Measurements from ENCODE around the gene GALNT2. TPM values are rescaled to one million over a fixed set of nuclear protein-coding genes. Genes with fewer than 3 reads are reported as not detected.
A peak's percentile ranks its signal among the peaks of the same experiment; 100 is the strongest.

The GALNT2 gene
- total RNA-seq, 8 experiments from 2014 or later = 28.1 to 70.6 (median 41.3) TPM

DNA sequence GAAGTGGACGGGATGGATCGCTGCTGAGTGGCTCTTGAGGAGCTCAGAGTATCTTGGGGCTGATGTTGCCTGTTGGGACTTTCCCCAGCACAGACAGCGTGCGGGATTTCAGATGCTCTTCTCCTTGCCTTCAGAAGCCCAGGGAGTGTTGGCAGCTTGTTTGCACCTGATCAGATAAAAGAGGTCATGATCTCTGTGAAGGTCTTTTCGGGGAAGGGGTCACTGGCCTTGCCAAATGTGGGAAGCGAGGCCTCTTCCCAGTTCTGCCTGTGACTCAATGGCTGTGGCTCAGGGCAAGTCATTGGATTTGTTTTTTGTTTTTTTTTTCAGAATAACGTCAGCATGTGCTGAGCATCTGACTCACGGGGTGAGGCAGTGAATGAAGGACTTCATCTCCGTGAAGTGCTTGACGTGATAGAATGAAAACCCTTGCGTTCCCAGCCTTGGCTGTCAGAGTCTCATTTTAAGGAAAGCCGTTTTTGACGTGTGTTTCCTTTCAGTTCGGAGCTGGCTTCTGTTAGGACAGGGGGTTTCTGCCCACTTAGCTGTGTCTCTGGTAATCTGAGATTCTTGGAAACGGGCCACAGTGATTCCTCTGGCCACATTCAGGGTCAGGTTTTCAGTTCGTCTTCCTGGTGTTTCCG is 46.7 kb downstream of the GALNT2 start:
- Histone ChIP-seq H3K4me1 (replicated peaks in 1 of 2) (peaks cover 26 to 35% of the 10 kb centered on the region in 2 donors), H3K27ac (no peak overlapping the region), H3K4me3 (no peak overlapping the region)
- ATAC-seq (replicated peaks in 6 of 8) = peak in 5 of 8 experiments; percentile 40 to 98 (median 72)
- in situ Hi-C loops (cut with MboI; ENCODE audit: low pct_unique_long_range_greater_than_20kb in 2 of 9, low sequenced_read_pairs in 9 of 9, unreplicated experiment in 9 of 9) = no loop called here
- WGBS, 10 experiments = 33 to 100% (median 83%) methylated on average over 1 to 15 of the region's 17 CpGs

DNA sequence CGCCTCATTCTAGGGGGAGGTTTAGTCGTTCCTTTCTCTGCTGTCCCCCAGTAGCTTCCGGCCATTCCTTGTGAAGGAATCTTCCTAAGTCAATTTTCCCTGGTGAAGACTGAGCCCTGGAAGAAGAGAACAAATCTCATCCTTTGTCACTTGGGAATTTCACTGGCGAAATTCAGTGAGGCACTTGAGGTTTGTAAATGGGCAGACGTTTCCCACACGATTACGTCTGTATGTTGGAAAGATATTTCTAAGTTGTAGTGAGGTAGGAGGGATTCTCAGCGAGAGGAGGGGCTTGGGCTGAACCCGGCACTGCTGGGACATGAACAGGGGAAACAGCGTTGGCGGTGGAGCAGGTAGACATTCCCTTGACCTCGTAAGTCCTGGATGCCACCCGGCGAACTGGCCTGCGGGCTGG is 47.2 kb downstream of the GALNT2 start:
- peaks cover 26 to 35% of the 10 kb centered on the region in 2 donors for H3K4me1 ChIP-seq (replicated peaks in 1 of 2)
- in situ Hi-C loops (cut with MboI; ENCODE audit: low pct_unique_long_range_greater_than_20kb in 2 of 9, low sequenced_read_pairs in 9 of 9, unreplicated experiment in 9 of 9) = no loop called here
- H3K27ac ChIP-seq = no peak overlapping the region
- H3K4me3 ChIP-seq = no peak overlapping the region
- no peak for ATAC-seq (replicated peaks in 6 of 8)
- 43 to 100% (median 93%) methylated on average over 1 to 12 of the region's 15 CpGs; no CpG with 5 or more reads in 4 of the 10 experiments for WGBS, 10 experiments

DNA sequence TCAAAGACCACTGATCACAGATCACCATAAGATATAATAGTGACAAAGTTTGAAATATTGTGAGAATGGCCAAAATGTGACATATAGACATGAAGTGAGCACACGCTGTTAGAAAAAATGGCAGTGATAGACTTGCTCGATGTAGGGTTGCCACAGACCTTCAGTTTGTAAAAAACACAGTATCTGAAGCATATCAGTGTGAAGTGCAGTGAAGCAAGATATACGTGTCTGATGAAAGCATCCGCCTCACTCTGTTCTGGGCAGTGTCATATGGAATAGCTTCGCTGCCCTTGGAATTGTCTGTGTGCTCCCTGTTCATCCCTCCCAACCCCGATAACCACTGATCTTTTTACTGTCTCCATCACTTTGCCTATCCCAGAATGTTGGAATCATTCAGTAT is 50.7 kb downstream of the GALNT2 start:
- in situ Hi-C loops (cut with MboI; ENCODE audit: low pct_unique_long_range_greater_than_20kb in 2 of 9, low sequenced_read_pairs in 9 of 9, unreplicated experiment in 9 of 9) = no loop called here
- Histone ChIP-seq H3K4me3 (no peak overlapping the region), H3K4me1 (replicated peaks in 1 of 2) (peaks cover 5 to 13% of the 10 kb centered on the region in 2 donors), H3K27ac (no peak overlapping the region)
- 91 to 100% (median 97%) methylated on average over 3 to 6 of the region's 6 CpGs for WGBS, 10 experiments
- peak in 1 of 8 experiments; percentile 32 for ATAC-seq (replicated peaks in 6 of 8)

DNA sequence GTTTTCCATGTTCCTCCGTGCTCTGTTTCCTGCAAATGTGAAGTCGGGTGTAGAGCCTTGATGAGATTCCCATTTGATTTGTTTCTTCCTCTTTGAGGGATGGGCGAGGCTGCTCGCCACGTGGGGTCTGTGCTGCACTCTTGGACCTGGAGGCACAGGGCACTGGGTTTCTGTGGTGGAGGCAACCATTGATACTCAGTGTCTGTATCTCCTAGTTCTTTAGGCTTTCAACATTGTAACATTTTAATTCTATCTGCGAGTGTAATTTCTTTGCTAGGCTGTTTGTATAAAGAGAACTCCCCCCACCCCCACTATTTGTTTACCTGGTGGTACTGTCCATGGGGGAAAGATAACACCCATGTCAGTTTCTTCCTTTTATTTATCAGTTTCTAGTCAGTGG is 52.3 kb downstream of the GALNT2 start:
- no peak overlapping the region for H3K4me3 ChIP-seq
- in situ Hi-C loops (cut with MboI; ENCODE audit: low pct_unique_long_range_greater_than_20kb in 2 of 9, low sequenced_read_pairs in 9 of 9, unreplicated experiment in 9 of 9) = no loop called here
- 33 to 100% (median 89%) methylated on average over 1 to 6 of the region's 6 CpGs; no CpG with 5 or more reads in 1 of the 10 experiments for WGBS, 10 experiments
- no peak for ATAC-seq (replicated peaks in 6 of 8)
- H3K27ac ChIP-seq = no peak overlapping the region
- peaks cover 3 to 7% of the 10 kb centered on the region in 2 donors for H3K4me1 ChIP-seq (replicated peaks in 1 of 2)

DNA sequence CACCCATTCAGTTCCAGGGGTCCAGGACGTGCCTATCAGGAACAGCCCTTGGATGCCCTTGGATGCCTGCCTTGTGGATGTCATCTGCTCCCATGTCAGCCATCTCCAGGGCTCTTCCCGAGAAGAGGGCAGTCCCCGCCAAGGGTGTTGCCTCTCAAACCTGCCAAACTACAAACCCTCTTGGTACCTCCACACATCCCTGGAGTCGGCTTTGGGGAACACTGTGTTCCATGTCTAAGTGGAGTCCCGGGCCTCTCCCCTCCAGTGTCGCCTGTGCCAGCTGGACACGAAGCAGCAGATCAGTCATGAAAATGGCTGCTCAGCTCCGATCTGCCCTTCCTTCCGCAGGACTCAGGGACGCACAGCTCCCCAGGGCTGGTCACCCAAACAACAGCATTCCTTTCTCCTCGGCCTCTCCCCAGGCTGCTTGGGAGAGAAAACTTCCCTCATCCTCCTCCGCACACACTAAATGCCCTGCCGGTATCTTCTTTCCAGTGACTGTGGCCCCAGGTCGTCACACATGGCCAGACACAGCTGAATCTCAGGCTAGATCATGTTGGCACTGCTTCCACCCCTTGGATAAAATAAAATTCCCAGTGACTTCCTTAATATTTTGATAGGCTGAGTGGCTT is 53.4 kb downstream of the GALNT2 start:
- Histone ChIP-seq H3K4me3 (no peak overlapping the region), H3K27ac (no peak overlapping the region), H3K4me1 (replicated peaks in 1 of 2) (peaks cover 9 to 18% of the 10 kb centered on the region in 2 donors)
- ATAC-seq (replicated peaks in 6 of 8) = no peak
- in situ Hi-C loops (cut with MboI; ENCODE audit: low pct_unique_long_range_greater_than_20kb in 2 of 9, low sequenced_read_pairs in 9 of 9, unreplicated experiment in 9 of 9) = no loop called here
- WGBS, 10 experiments = 72 to 100% (median 92%) methylated on average over 2 to 11 of the region's 14 CpGs; no CpG with 5 or more reads in 5 of the 10 experiments

DNA sequence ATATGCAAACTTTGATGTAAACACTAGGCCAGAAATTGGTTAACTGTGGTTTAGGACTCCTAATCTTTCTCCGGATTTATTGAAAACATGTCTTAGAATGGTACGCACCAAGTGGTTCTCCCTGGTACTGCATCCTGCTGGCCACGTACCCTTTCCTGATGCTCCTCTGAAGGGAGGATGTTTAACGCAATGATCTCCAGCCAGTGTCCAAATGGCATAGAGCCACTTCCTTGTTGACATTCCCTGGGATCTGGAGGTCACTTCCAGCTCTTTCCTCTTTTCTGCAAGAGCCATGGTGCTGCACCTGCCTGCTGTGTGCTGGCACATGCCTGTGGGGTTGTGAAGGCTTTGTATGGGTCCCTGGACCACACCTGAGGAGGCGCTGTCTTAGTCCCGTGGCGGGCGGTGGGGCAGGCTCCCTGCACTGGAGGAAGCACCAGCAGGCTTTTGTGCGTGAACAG is 53.9 kb downstream of the GALNT2 start:
- ATAC-seq (replicated peaks in 6 of 8) = peak in 2 of 8 experiments; percentile 32 to 63
- 70 to 100% (median 83%) methylated on average over 2 to 9 of the region's 9 CpGs; no CpG with 5 or more reads in 1 of the 10 experiments for WGBS, 10 experiments
- peaks cover 13 to 23% of the 10 kb centered on the region in 2 donors for H3K4me1 ChIP-seq (replicated peaks in 1 of 2)
- no peak overlapping the region for H3K4me3 ChIP-seq
- H3K27ac ChIP-seq = no peak overlapping the region
- in situ Hi-C loops (cut with MboI; ENCODE audit: low pct_unique_long_range_greater_than_20kb in 2 of 9, low sequenced_read_pairs in 9 of 9, unreplicated experiment in 9 of 9) = no loop called here

DNA sequence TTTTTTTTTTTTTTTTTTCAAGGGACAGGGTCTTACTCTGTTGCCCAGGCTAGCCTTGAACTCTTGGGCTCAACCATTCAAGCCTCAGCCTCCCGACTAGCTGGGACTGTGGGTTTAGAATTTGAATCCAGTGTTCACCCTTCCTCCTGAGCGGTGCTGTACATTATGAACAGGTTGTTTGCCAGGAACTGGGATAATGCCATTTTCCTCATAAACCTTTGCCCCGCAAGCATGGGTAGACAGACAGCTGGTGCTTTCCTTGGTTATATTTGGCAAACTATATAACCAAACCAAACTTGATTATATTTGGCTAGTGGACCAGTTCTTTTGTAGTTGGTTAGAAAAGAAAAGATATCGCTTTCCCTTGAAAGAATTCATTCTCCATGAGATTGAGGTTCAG is 54.9 kb downstream of the GALNT2 start:
- H3K4me1 ChIP-seq (replicated peaks in 1 of 2) = peaks cover 23 to 31% of the 10 kb centered on the region in 2 donors
- H3K4me3 ChIP-seq = no peak overlapping the region
- no peak overlapping the region for H3K27ac ChIP-seq
- WGBS, 10 experiments = 60 to 100% (median 98%) methylated on average over 1 to 4 of the region's 4 CpGs; no CpG with 5 or more reads in 1 of the 10 experiments
- in situ Hi-C loops (cut with MboI; ENCODE audit: low pct_unique_long_range_greater_than_20kb in 2 of 9, low sequenced_read_pairs in 9 of 9, unreplicated experiment in 9 of 9) = no loop called here
- no peak for ATAC-seq (replicated peaks in 6 of 8)

DNA sequence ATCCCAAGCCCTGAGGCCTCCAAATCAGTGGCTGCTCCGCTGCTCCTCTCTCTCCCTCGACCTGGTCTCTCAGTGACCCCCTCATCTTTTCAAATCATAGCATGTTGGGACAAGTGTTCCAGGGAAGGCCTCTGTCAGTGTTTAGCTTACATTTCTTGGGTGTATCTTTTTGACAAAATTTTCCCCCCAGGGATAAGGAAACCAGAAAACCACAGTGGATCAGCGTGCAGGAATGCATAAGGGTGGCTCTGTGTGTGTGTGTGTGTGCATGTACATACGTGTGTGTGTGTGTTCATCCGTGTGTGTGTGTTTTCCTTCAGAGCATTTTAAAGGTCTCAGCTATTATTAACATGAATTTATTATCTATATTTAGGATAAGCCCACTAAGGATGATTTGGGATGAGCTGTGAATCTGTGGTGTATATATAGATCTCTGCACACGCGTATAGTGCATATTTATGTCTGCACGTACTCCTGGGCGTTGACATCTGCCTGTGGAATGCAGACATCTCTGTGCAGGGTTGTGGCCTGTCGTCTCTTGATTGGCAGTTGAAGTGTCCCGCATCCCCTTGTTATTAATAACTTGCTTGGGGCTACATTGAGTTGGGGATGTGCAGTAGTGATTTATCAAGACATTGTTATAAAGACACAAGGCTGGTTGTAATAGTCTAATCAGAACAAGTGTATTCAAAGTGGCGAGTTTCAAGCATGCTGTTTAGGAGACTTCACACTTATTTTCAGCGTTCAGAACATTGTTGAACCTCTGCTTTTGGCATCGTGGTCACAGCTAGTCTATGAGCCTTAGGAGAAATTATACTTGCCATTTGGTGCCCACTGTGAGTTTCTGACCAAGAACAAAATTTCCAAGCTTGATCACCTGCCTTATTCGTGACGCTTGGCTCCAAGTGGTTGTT is 55.6 kb downstream of the GALNT2 start:
- Histone ChIP-seq H3K27ac (no peak overlapping the region), H3K4me1 (replicated peaks in 1 of 2) (peaks cover 29 to 38% of the 10 kb centered on the region in 2 donors), H3K4me3 (no peak overlapping the region)
- in situ Hi-C loops (cut with MboI; ENCODE audit: low pct_unique_long_range_greater_than_20kb in 2 of 9, low sequenced_read_pairs in 9 of 9, unreplicated experiment in 9 of 9) = no loop called here
- WGBS, 10 experiments = 27 to 100% (median 90%) methylated on average over 2 to 16 of the region's 16 CpGs; no CpG with 5 or more reads in 1 of the 10 experiments
- ATAC-seq (replicated peaks in 6 of 8) = peak in 3 of 8 experiments; percentile 9 to 80 (median 50)

DNA sequence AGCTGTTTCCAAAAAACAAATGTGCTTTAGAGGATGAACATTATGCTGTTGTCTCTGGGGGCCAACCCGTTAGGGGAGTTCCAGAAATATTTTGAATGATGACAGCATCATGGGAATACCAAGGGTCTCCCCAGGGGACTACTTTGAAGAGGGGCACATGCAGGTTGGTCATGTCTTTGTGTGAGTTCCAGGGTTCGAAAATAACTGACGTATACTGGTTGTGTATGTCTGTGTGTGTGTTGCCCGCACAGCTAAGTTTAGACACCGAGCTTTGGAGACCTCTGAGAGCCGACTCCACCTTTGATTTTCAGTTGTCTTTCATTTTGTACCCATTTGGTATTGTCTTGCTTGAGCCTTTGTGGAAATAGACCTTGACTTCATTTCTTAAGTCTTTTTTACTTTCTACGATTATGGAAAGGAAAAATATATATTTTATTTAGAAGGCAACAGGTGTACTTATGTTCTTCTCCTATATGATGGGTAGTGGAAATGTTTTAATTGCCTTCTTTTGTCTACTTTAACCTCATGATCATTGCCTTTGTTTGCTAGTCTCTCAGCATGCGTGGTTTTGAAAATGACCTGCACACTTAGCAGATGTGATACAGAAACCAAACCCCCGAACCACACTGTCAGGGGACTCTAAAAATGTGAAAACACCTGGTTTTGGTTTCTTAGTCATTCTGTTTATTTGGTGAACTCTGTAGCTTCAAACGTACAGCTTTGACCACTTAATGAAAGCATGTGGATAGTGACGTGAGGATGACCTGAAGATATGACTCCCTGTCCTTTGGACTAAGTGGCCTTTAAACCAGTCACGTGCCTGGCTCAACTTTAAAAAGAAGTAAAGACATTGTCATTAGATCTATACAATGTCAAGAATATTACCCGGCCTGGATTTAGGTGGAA is 56.5 kb downstream of the GALNT2 start:
- Histone ChIP-seq H3K4me1 (replicated peaks in 1 of 2) (peaks cover 33 to 42% of the 10 kb centered on the region in 2 donors), H3K27ac (no peak overlapping the region), H3K4me3 (no peak overlapping the region)
- no peak for ATAC-seq (replicated peaks in 6 of 8)
- in situ Hi-C loops (cut with MboI; ENCODE audit: low pct_unique_long_range_greater_than_20kb in 2 of 9, low sequenced_read_pairs in 9 of 9, unreplicated experiment in 9 of 9) = no loop called here
- WGBS, 10 experiments = 79 to 100% (median 92%) methylated on average over 3 to 12 of the region's 13 CpGs

DNA sequence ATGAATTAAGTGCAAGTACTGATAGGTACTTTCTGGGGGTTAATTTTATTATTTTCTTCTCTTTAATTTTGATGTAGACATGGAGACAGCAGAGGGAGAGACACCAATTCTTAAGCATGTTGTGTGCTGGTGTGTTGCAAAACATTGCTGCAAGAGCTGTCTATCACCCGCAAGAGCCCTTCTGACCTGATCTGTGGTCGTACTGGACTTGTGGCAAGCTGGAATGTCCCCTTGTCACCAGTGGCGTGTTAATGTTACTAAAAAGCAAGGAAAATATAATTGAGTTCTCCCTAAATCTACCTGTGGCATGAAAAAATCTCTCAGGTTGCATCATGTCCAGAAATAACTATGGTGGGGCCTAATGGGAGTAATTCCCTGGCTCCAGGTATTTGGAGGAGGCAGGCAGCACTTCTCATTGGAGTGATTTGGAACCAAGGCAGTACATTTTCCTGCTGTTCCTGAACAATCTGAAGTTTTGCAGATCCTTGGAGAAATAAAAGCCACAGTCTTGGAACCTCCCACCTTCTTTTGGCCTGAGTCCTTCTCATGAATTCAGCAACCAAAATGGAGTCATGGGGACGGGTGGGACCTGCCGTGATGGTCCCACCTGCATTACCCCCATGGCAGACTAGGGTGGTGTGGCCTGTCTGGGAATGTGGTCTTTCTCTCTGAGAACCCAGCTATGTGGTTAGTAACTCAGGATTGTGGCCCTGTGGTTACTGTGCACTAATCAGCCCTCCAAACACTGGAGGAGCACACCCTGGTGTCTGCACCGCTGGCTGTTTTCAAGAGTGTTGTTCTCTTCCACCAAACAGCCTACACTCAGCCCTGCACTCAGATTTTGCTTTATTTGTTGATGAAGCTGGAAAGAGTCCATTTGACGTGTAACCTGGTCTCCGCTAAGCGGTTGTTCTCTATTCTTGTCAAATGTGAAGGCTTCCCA is 57.4 kb downstream of the GALNT2 start:
- peaks cover 33 to 42% of the 10 kb centered on the region in 2 donors for H3K4me1 ChIP-seq (replicated peaks in 1 of 2)
- H3K4me3 ChIP-seq = no peak overlapping the region
- WGBS, 10 experiments = 87 to 100% (median 94%) methylated on average over 1 to 9 of the region's 9 CpGs; no CpG with 5 or more reads in 1 of the 10 experiments
- peak in 5 of 8 experiments; percentile 31 to 53 (median 35) for ATAC-seq (replicated peaks in 6 of 8)
- H3K27ac ChIP-seq = no peak overlapping the region
- in situ Hi-C loops (cut with MboI; ENCODE audit: low pct_unique_long_range_greater_than_20kb in 2 of 9, low sequenced_read_pairs in 9 of 9, unreplicated experiment in 9 of 9) = no loop called here

DNA sequence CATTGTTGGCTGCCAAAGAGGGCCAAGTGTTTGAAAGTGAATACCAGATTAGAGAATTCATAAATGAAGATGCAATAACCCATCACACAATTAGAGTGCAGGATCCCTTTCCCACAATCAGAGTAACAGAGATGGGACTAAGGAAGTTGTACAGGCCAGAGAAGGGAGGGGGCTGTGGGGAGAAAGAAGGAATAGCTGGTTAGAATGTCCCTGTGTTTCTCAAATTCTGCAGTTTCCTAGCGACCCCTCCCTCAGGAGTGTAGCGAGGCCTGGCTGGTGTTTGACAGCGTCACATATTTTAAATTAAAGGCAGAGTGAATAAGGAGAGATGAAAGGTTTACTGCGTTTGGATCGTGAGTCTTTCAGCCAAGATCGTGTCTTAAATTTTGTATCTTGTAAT is 58.1 kb downstream of the GALNT2 start:
- in situ Hi-C loops (cut with MboI; ENCODE audit: low pct_unique_long_range_greater_than_20kb in 2 of 9, low sequenced_read_pairs in 9 of 9, unreplicated experiment in 9 of 9) = no loop called here
- Histone ChIP-seq H3K4me1 (replicated peaks in 1 of 2) (peaks cover 33 to 42% of the 10 kb centered on the region in 2 donors), H3K4me3 (no peak overlapping the region), H3K27ac (no peak overlapping the region)
- peak in 6 of 8 experiments; percentile 7 to 57 (median 40) for ATAC-seq (replicated peaks in 6 of 8)
- WGBS, 10 experiments = 20 to 96% (median 82%) methylated on average over 1 to 6 of the region's 6 CpGs; no CpG with 5 or more reads in 2 of the 10 experiments
